Endothelial cell of umbilical vein (primary cell): ENCODE data around the gene ABCF2. TPM values are rescaled to one million over a fixed set of nuclear protein-coding genes. Genes with fewer than 3 reads are reported as not detected.

Source experiments
- BruUV-seq: library from RNA; stranded (reverse); fragments of 400-500 nt; replicated peaks from 2 replicates; lab custom pipeline; 2021; lab: Mats Ljungman, UMichigan
- CTCF ChIA-PET: fragments of 300-600, 350-600 bp; sonication (Branson Sonifier 250); formaldehyde crosslinking; loops from one replicate; lab custom pipeline; 2021; ENCODE audit warnings: antibody characterized with exemption, inconsistent platforms; lab: Charles Lee
- POLR2A ChIA-PET: fragments of 300-600, 350-600 bp; sonication (Branson Sonifier 250); formaldehyde crosslinking; loops from one replicate; lab custom pipeline; 2021; ENCODE audit warnings: antibody characterized with exemption, inconsistent platforms; lab: Charles Lee
- DNase-seq: peaks from one replicate; pipeline ENCODE4 v3.0.0-alpha.2; 2011; ENCODE audit warnings: low read depth, low spot score
- FAIRE-seq: peaks from 2 replicates; lab custom pipeline; 2011; peaks lifted over from hg19 to GRCh38; lab: Jason Lieb, UNC
- H2AFZ ChIP-seq: 2 replicates; pipeline ENCODE4 v1.6.0; 2012; ENCODE audit warnings: low read depth, low read length, control low read depth, inconsistent platforms
- H3K27ac ChIP-seq: 2 replicates; pipeline ENCODE4 v1.5.1; 2011; ENCODE audit warnings: low read depth, mild to moderate bottlenecking, control low read depth, low read length, moderate library complexity; ENCODE audit not compliant: insufficient read depth
- H3K27me3 ChIP-seq, 2 experiments: 2 replicates each; pipeline versions ENCODE4 v1.6.0 to v1.6.1; 2011; ENCODE audit warnings: low read length in 2 of 2, mixed read lengths in 1 of 2; ENCODE audit not compliant: control insufficient read depth in 2 of 2, insufficient read depth in 2 of 2
- H3K36me3 ChIP-seq, 2 experiments: 2 replicates in 1 of 2; 3 replicates in 1 of 2; pipeline ENCODE4 v1.5.1; 2011; ENCODE audit warnings: low read length in 2 of 2, mild to moderate bottlenecking in 1 of 2, moderate library complexity in 1 of 2; ENCODE audit not compliant: control insufficient read depth in 2 of 2, insufficient read depth in 2 of 2; ENCODE audit errors: extremely low read depth in 1 of 2
- H3K4me1 ChIP-seq: 3 replicates; pipeline ENCODE4 v1.5.1; 2011; ENCODE audit warnings: mild to moderate bottlenecking, low read length; ENCODE audit not compliant: control insufficient read depth, insufficient read depth; ENCODE audit errors: extremely low read depth
- H3K4me2 ChIP-seq: 2 replicates; pipeline ENCODE4 v1.6.1; 2011; ENCODE audit warnings: low read length, control low read depth, mixed read lengths; ENCODE audit not compliant: insufficient read depth
- H3K4me3 ChIP-seq, 3 experiments: fragments of 200-600 bp in 1 of 3; sonication (generic), shearing (Covaris generic) in 1 of 3; replicated peaks in 1 of 3; 2 replicates each; pipeline ENCODE4 v1.5.1; 2011 to 2016; ENCODE audit warnings: control low read depth in 3 of 3, low read length in 3 of 3, mild to moderate bottlenecking in 2 of 3, inconsistent platforms in 1 of 3, low read depth in 1 of 3, moderate library complexity in 1 of 3; ENCODE audit not compliant: insufficient read depth in 1 of 3
- H3K79me2 ChIP-seq: 2 replicates; pipeline ENCODE4 v1.6.0; 2012; ENCODE audit warnings: low read length, inconsistent platforms; ENCODE audit not compliant: control insufficient read depth, insufficient read depth
- H3K9ac ChIP-seq: replicated peaks from 2 replicates; pipeline ENCODE3; 2011; ENCODE audit warnings: low read length, control low read depth; ENCODE audit not compliant: insufficient read depth; ENCODE audit errors: extremely low read depth
- H3K9me1 ChIP-seq: replicated peaks from 3 replicates; pipeline ENCODE4 v1.6.0; 2011; ENCODE audit warnings: mild to moderate bottlenecking, low read length; ENCODE audit not compliant: control insufficient read depth, insufficient read depth; ENCODE audit errors: extremely low read depth
- H3K9me3 ChIP-seq: replicated peaks from 2 replicates; pipeline ENCODE4 v1.5.1; 2012; ENCODE audit warnings: low read length, inconsistent platforms; ENCODE audit not compliant: control insufficient read depth, insufficient read depth
- H4K20me1 ChIP-seq: replicated peaks from 2 replicates; pipeline ENCODE3; 2011; ENCODE audit warnings: mild to moderate bottlenecking, low read length; ENCODE audit not compliant: control insufficient read depth, insufficient read depth; ENCODE audit errors: extremely low read depth
- EZH2 ChIP-seq: IDR thresholded peaks from 2 replicates; pipeline ENCODE4 v1.6.1; 2012; ENCODE audit warnings: borderline replicate concordance, low read depth, mild to moderate bottlenecking, moderate library complexity, low read length, inconsistent platforms; ENCODE audit not compliant: severe bottlenecking
- FOS ChIP-seq: IDR thresholded peaks from 2 replicates; pipeline ENCODE4 v1.6.1; 2011; ENCODE audit warnings: mild to moderate bottlenecking, low read length, moderate library complexity, borderline replicate concordance; ENCODE audit not compliant: insufficient read depth
- GATA2 ChIP-seq: IDR thresholded peaks from 2 replicates; pipeline ENCODE4 v1.7.0; 2011; ENCODE audit warnings: low read depth, mild to moderate bottlenecking, moderate library complexity, mixed read lengths, low read length; ENCODE audit not compliant: insufficient read length, insufficient read depth
- JUN ChIP-seq: IDR thresholded peaks from 2 replicates; pipeline ENCODE4 v1.6.1; 2011; ENCODE audit warnings: borderline replicate concordance, low read depth; ENCODE audit not compliant: insufficient read length, insufficient read depth
- MYC ChIP-seq: IDR thresholded peaks from one replicate; pipeline ENCODE4 v1.6.1; 2011; ENCODE audit warnings: mild to moderate bottlenecking, low read depth, low read length
- POLR2A ChIP-seq: IDR thresholded peaks from 2 replicates; pipeline ENCODE4 v1.6.1; 2012; ENCODE audit warnings: low read depth, mild to moderate bottlenecking, control low read depth, low read length
- POLR2AphosphoS5 ChIP-seq: IDR thresholded peaks from 2 replicates; pipeline ENCODE4 v1.6.1; 2012; ENCODE audit warnings: low read depth, mild to moderate bottlenecking, control low read depth, low read length, moderate library complexity; ENCODE audit not compliant: insufficient read depth
- dilution Hi-C: fragments of 300-500 bp; cut with MboI; formaldehyde crosslinking; loops from one replicate; pipeline ENCODE4 v1.15.0; 2019; ENCODE audit warnings: low sequenced_read_pairs; ENCODE audit not compliant: extremely low pct_ligation_motif_present
- intact Hi-C: fragments of 100-400 bp; cut with micrococcal nuclease; formaldehyde crosslinking; loops from one replicate; pipeline ENCODE4 v1.10.0; 2022
- polyA plus RNA-seq, 4 experiments: library from polyadenylated mRNA; depleted of rRNA in 3 of 4; stranded (reverse) in 3 of 4; unstranded in 1 of 4; fragments of >200 nt; gene quantifications; 2 replicates each; pipeline versions ENCODE4 v1.2.1 to v1.2.3, GENCODE V29; 2011 to 2012; ENCODE audit warnings: missing spikeins in 1 of 4
- total RNA-seq: library from RNA; stranded (reverse); gene quantifications from 2 replicates; pipeline ENCODE4 v1.2.3, GENCODE V29; 2021
- TF ChIP-seq, protein P1 (sequence below), 2 donors: IDR thresholded peaks; 1 replicate in 1 of 2; 2 replicates in 1 of 2; pipeline ENCODE4 v1.5.1; 2011; ENCODE audit warnings: low read length in 2 of 2, mild to moderate bottlenecking in 2 of 2, moderate library complexity in 2 of 2, control low read depth in 1 of 2, inconsistent platforms in 1 of 2, low read depth in 1 of 2; ENCODE audit not compliant: insufficient read depth in 1 of 2; ENCODE audit errors: extremely low read depth in 1 of 2
- TF ChIP-seq, protein P2 (sequence below): IDR thresholded peaks from 2 replicates; pipeline ENCODE4 v1.6.1; 2011; ENCODE audit not compliant: insufficient read depth, insufficient read length

The ABCF2 gene
- total and polyA plus RNA-seq, 2 donors (not counting 3 experiments of a cell fraction or from before 2014, with no cell fraction given) = 45.3 to 61.6 TPM

DNA sequence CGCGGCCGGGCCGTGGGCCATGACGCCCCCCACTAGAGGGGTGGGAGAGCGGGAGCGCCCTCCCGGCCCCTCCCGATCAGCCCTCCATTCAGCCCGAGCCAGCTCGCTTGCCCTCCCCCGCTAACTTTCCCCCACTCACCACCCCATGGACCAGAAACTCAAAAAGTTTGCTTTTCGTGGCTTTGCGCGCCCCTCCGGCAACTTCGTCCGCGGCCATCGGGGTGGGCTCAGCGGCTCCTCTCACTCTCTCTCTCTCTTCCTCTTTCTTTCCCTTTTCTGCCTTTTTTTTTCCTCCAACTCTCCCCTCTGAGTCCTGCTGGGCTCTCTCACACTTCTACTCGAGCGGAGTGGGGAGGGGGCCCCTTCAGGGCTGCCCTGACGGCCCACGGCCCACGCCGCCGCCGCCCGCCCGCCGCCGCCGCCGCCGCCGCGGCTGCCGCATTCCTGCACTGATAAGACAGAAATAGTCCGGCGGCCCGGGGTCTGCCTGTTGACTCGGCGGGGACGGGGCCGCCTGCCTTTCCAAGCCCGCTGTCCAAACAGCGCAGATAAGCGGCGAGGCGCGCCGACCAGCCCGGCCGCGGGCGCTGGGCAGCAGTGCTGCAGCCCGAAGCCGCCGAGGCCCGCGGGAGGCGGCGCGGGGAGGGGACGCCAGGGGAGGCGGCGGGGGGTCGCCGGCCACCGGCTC is 21.5 kb upstream of the ABCF2 start, which contains the start of gene SMARCD3:
SMARCD3 (minus strand) TSS at position 349 of the 688 bp plus-strand sequence; CDS start at position 217, 132 bp downstream.
- no peaks in the 10 kb centered on the region for H3K9me3 ChIP-seq
- peaks cover 0 to 6% of the 10 kb centered on the region in 2 experiments for H3K27me3 ChIP-seq
- no TSS peak for BruUV-seq
- intact Hi-C loops = no loop called here
- no peaks in the 10 kb centered on the region for H3K9me1 ChIP-seq
- H3K4me2 ChIP-seq = peak within 1 kb of the TSS; percentile 55
- CTCF ChIA-PET = interaction anchor here (0.7 kb wide), 1 partner anchor 21 kb away, joined by 3 read pairs; the partner anchor contains the start of gene ABCF2
- POLR2A ChIA-PET = interaction anchor here (1.0 kb wide), 1 partner anchor 21 kb away, joined by 3 read pairs; the partner anchor contains the start of gene ABCF2
- H4K20me1 ChIP-seq = no peaks in the 10 kb centered on the region
- H2AFZ ChIP-seq = peak within 1 kb of the TSS; percentile 77
- no peaks in the 10 kb centered on the region for H3K79me2 ChIP-seq
- peak within 1 kb of the TSS; percentile 17 to 57 (median 41) for H3K4me3 ChIP-seq
- H3K36me3 ChIP-seq = no peaks in the 10 kb centered on the region
- dilution Hi-C loops = no loop called here
- H3K4me1 ChIP-seq = peaks cover 15% of the 10 kb centered on the region
- no peak within 1 kb of the TSS for H3K27ac ChIP-seq
- TF ChIP-seq FOS (no peak), POLR2AphosphoS5 (no peak), MYC (no peak), POLR2A (no peak), JUN (no peak), GATA2 (no peak), EZH2 (no peak)
- TF ChIP-seq, protein P1, sequence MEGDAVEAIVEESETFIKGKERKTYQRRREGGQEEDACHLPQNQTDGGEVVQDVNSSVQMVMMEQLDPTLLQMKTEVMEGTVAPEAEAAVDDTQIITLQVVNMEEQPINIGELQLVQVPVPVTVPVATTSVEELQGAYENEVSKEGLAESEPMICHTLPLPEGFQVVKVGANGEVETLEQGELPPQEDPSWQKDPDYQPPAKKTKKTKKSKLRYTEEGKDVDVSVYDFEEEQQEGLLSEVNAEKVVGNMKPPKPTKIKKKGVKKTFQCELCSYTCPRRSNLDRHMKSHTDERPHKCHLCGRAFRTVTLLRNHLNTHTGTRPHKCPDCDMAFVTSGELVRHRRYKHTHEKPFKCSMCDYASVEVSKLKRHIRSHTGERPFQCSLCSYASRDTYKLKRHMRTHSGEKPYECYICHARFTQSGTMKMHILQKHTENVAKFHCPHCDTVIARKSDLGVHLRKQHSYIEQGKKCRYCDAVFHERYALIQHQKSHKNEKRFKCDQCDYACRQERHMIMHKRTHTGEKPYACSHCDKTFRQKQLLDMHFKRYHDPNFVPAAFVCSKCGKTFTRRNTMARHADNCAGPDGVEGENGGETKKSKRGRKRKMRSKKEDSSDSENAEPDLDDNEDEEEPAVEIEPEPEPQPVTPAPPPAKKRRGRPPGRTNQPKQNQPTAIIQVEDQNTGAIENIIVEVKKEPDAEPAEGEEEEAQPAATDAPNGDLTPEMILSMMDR (IDR thresholded peaks at IDR 0.05; ENCODE audit: extremely low read depth in 1 of 2, insufficient read depth in 1 of 2, low read depth in 1 of 2, low read length in 2 of 2) = no peak
- TF ChIP-seq, protein P2, sequence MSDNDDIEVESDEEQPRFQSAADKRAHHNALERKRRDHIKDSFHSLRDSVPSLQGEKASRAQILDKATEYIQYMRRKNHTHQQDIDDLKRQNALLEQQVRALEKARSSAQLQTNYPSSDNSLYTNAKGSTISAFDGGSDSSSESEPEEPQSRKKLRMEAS = no peak
- peak; percentile 49 for DNase-seq
- no peak for FAIRE-seq
- peak within 1 kb of the TSS; percentile 48 for H3K9ac ChIP-seq
